ENCODE data around the gene KRT74.

GRCh38 chr12:52600475-52600874 lies 26.8 kb upstream of the KRT74 start:
- no peak for TF ChIP-seq CTCF (conservative IDR thresholded peaks at IDR 0.05; ENCODE audit: low read depth, low read length)
- TF ChIP-seq EZH2phosphoT487 (IDR thresholded peaks at IDR 0.05; ENCODE audit: borderline replicate concordance, low read length): no peak

All from PC-3 (cell line).